HepG2 (cell line): ENCODE measurements around the gene ACBD6. TPM values are rescaled to one million over a fixed set of nuclear protein-coding genes. Genes with fewer than 3 reads are reported as not detected.

ENCODE experiments used
- ELF1 ChIP-seq: sonication (generic); formaldehyde crosslinking; IDR thresholded peaks from 2 replicates; pipeline ENCODE4 v1.4.0; 2020; ENCODE audit warnings: missing genetic modification reagents
- LRRFIP1 ChIP-seq: sonication (generic); formaldehyde crosslinking; conservative IDR thresholded peaks from 2 replicates; pipeline ENCODE4 v1.4.0; 2020; ENCODE audit warnings: missing genetic modification reagents
- MTA1 ChIP-seq: sonication (generic); formaldehyde crosslinking; IDR thresholded peaks from 2 replicates; pipeline ENCODE4 v1.4.0; 2020; ENCODE audit warnings: missing genetic modification reagents, mild to moderate bottlenecking, borderline replicate concordance
- NFYC ChIP-seq: IDR thresholded peaks from 2 replicates; pipeline ENCODE4 v1.6.1; 2016; ENCODE audit warnings: missing genetic modification reagents, missing compliant biosample characterization
- THAP11 ChIP-seq: IDR thresholded peaks from 2 replicates; pipeline ENCODE4 v1.6.1; 2016; ENCODE audit warnings: missing biosample characterization, missing genetic modification reagents
- XRCC5 ChIP-seq: fragments of 200-400 bp; formaldehyde crosslinking; optimal IDR thresholded peaks from 2 replicates; pipeline ENCODE3; 2017; ENCODE audit warnings: mild to moderate bottlenecking, low read length
- ZKSCAN5 ChIP-seq: sonication (generic); formaldehyde crosslinking; IDR thresholded peaks from 2 replicates; pipeline ENCODE4 v1.5.1; 2020; ENCODE audit warnings: mild to moderate bottlenecking, missing genetic modification reagents
- ZNF318 ChIP-seq: sonication (generic); formaldehyde crosslinking; IDR thresholded peaks from 2 replicates; pipeline ENCODE4 v1.4.0; 2020; ENCODE audit warnings: mild to moderate bottlenecking, missing genetic modification reagents
- ZNF768 ChIP-seq: sonication (generic); formaldehyde crosslinking; IDR thresholded peaks from 2 replicates; pipeline ENCODE4 v1.4.0; 2020; ENCODE audit warnings: missing genetic modification reagents
- ZSCAN9 ChIP-seq: IDR thresholded peaks from 2 replicates; pipeline ENCODE4 v1.6.1; 2016; ENCODE audit warnings: borderline replicate concordance
- polyA plus RNA-seq, 8 experiments: library from polyadenylated mRNA; depleted of rRNA in 3 of 8; stranded (reverse) in 7 of 8; unstranded in 1 of 8; fragments of >200 nt; fragmentation: Illumina TruSeq in 4 of 8; extraction: Trizol in 4 of 8; gene quantifications; 2 replicates each; pipeline versions ENCODE4 v1.2.1 to v1.2.3, GENCODE V29; 2011 to 2016; ENCODE audit warnings: low read depth in 4 of 8, missing spikeins in 1 of 8, mixed read lengths in 1 of 8; ENCODE audit not compliant: insufficient read depth in 1 of 8
- total RNA-seq, 5 experiments: library from RNA; depleted of rRNA; stranded (reverse); fragments of >200 nt; fragmentation: Illumina TruSeq; extraction: Trizol; gene quantifications; 2 replicates each; pipeline ENCODE4 v1.2.3, GENCODE V29; 2016; ENCODE audit warnings: low read depth in 1 of 5
- TF ChIP-seq, protein P1 (sequence below): IDR thresholded peaks from 2 replicates; pipeline ENCODE4 v1.6.1; 2016; ENCODE audit warnings: mild to moderate bottlenecking
- TF ChIP-seq, protein P2 (sequence below): IDR thresholded peaks from 2 replicates; pipeline ENCODE4 v1.6.1; 2016; ENCODE audit warnings: low read depth

Gene ACBD6
- total and polyA plus RNA-seq, 2 of the 13 experiments (the other 11 are each of a cell fraction or from before 2014, with no cell fraction given): 33.5 to 47.2 TPM

DNA sequence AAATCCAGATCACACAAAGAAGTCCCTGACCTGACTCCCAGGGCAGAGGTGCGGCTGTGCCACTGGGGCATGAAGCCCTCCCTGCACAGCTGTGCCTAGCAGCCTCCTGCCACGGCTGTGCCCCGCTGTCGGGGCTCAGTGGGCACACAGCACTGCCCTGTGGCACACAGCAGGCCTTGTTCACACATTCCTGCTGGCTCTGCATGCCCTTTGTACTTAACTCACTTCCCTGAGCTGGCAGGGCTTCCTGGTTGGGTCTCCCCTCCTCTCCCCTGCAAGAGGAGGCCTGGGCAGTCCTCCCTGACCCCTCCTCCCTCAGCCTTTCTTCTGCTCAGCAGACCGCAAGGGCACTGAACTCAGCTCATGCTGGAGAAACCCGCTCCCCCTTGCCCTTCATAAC, 257.5 kb downstream of the ACBD6 start (continued):
- TF ChIP-seq ZNF318: no peak
- no peak for TF ChIP-seq THAP11
- TF ChIP-seq XRCC5: peak; percentile 50
- TF ChIP-seq LRRFIP1 (CRISPR knock-in tag): no peak
- TF ChIP-seq, protein P1, sequence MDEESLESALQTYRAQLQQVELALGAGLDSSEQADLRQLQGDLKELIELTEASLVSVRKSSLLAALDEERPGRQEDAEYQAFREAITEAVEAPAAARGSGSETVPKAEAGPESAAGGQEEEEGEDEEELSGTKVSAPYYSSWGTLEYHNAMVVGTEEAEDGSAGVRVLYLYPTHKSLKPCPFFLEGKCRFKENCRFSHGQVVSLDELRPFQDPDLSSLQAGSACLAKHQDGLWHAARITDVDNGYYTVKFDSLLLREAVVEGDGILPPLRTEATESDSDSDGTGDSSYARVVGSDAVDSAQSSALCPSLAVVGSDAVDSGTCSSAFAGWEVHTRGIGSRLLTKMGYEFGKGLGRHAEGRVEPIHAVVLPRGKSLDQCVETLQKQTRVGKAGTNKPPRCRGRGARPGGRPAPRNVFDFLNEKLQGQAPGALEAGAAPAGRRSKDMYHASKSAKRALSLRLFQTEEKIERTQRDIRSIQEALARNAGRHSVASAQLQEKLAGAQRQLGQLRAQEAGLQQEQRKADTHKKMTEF: no peak
- peak; percentile 41; the same call in 1 of the 2 replicates for TF ChIP-seq ELF1
- peak; percentile 65; the same call in 1 of the 2 replicates for TF ChIP-seq ZKSCAN5 (CRISPR knock-in tag)
- peak; percentile 58; the same call in 1 of the 2 replicates for TF ChIP-seq ZNF768 (CRISPR knock-in tag)
- TF ChIP-seq, protein P2, sequence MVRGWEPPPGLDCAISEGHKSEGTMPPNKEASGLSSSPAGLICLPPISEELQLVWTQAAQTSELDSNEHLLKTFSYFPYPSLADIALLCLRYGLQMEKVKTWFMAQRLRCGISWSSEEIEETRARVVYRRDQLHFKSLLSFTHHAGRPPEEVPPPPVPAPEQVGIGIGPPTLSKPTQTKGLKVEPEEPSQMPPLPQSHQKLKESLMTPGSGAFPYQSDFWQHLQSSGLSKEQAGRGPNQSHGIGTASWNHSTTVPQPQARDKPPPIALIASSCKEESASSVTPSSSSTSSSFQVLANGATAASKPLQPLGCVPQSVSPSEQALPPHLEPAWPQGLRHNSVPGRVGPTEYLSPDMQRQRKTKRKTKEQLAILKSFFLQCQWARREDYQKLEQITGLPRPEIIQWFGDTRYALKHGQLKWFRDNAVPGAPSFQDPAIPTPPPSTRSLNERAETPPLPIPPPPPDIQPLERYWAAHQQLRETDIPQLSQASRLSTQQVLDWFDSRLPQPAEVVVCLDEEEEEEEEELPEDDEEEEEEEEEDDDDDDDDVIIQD (CRISPR knock-in tag): no peak
- no peak for TF ChIP-seq ZSCAN9 (CRISPR knock-in tag)
- no peak for TF ChIP-seq NFYC
- TF ChIP-seq MTA1 (CRISPR knock-in tag): peak; percentile 38; the same call in 1 of the 2 replicates
